ENCODE measurements around the gene ZNF718.
"Not testable (repeated sequence)": the region's sequence is repeated elsewhere in the genome, so short reads cannot be mapped to it uniquely, and the experiment has no call there.

Gene ZNF718

DNA sequence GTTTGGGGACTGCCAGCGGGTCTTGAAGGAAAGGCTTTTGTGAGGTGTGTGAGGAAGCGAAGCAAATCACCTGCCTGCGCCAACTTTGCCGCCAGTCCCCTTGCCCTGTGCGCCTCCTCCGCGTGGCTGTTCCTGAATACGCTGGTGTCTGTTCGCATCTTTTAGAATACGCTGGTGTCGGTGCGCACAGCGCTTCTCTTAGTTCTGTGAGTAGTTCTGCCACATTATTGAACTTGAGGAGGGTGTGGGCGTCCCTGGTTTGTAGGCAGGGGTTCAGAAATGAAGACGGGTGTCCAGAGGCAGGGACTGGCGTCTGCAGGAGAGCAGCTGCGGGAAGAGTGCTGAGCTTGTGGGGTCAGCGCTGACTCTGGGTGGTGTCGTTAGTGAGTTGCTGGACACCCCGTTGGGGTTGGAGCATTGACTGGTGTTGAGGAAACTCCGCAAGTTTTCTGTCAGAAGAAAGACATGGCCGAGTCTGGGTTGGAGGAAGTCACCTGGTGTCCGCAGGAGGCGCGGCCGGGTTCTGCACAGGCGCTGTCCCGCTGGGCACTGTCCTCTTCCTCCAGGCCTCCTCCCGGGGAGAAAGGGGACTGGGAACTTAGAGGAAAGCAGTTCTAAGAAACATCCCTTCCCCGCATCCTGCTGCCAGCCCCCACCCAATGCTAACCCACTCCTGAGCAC lies 930 bp downstream of the ZNF718 start:
- H3K4me3 ChIP-seq (ENCODE audit: low read length): peak overlapping the region; percentile 63; the same call in 1 of the 2 replicates
- no peak for TF ChIP-seq ZNF274 (IDR thresholded peaks at IDR 0.05; ENCODE audit: low read depth, low read length)

DNA sequence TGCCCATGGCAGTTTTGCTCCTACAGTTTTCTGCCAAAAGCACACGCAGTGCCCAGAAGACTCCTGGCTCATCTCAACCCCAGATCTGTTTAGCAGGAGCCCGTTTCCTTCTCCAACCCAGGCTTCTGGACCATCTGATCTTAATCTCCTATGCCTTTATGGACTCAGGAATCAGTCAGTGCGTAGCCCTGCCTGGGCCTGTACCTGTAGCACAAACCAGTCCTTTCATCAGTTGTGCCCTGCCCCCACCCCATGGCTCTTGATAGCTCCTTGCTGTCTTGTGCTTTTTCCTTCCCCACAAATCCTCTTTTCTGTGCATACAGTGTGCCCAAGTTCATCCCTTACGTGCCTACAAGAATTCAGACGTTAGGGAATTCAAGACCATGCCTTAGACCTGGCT lies 1.5 kb downstream of the ZNF718 start:
- no peak for TF ChIP-seq ZNF274 (IDR thresholded peaks at IDR 0.05; ENCODE audit: low read depth, low read length)
- peak overlapping the region; percentile 63; the same call in 1 of the 2 replicates for H3K4me3 ChIP-seq (ENCODE audit: low read length)

DNA sequence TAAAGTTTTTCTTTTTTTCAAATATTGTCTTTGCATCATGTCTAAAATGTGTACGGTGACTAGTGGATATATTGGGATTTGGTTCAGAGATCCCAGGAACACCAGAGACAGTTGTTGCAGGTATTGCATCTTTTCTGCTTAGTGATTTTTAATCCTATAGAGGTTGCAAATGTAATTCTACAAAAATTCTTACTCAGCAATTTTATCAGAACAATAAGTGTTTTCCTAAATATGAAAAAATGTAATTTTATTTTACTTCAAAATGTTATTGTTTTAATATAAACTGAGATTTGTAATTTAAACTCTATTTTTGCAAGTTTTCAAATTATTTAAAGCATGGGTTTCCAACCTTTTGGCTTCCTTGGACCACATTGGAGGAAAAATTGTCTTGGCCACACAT lies 8.2 kb downstream of the ZNF718 start:
- H3K4me3 ChIP-seq (ENCODE audit: low read length): no peak overlapping the region
- TF ChIP-seq ZNF274 (IDR thresholded peaks at IDR 0.05; ENCODE audit: low read depth, low read length): no peak

DNA sequence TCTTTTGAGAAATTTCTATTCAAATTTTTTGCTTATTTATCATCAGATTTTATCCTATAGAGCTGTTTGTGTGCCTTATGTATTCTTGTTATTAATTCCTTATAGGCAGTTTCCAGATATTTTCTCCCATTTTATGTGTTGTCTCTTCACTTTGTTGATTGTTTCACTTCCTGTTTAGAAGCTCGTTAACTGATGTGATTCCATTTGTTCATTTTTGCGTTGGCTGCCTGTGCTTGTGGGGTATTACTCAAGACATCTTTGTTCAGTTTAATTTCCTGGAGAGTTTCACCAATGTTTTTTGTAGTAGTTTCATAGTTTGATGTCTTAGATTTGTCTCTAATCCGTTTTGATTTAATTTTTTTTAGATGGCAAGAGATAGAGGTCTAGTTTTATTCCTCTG lies 14.6 kb downstream of the ZNF718 start:
- no peak for TF ChIP-seq ZNF274 (IDR thresholded peaks at IDR 0.05; ENCODE audit: low read depth, low read length)

DNA sequence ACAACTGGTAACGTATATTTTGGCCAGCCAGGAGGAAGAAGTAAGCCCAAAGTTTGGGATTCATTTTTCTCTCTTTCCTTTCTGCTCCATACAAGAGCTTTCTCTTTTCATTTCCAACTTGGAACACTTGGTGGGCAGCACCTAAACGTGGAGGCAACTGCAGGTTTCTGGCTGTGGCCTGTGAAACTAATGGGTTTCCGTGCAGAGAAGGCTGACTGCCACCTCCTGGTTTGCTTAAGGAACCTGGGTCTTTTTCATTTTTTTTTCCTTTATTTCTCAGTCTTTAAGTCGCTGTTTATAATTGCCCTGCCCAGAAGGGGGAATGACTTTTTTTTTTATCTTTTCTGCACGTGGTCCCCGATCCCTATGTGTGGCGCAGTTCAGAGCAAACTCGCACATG lies 15.4 kb downstream of the ZNF718 start:
- H3K4me3 ChIP-seq (ENCODE audit: low read length): no peak overlapping the region
- TF ChIP-seq ZNF274 (IDR thresholded peaks at IDR 0.05; ENCODE audit: low read depth, low read length): no peak

More for the DNA sequence above, 14.6 kb downstream of the ZNF718 start:
- no peak overlapping the region for H3K4me3 ChIP-seq (ENCODE audit: low read length)

DNA sequence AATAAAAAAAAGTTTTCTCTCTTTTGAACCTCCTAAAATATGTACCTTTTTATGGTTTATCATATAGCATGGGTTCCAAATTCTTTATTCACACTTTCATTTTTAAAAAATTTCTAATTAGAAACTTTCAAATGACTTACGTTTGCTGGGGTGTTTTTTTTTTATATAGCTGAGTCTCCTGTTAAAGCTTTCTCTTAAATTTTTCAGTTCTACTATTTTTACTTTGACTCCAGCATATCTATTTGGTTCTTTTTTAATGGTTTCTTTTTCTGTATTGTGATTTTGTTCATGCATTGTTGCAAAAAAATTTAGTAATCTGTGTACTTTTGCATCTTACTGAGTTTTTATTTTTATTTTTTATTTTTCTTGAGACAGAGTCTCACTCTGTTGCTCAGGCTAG lies 22.3 kb downstream of the ZNF718 start:
- TF ChIP-seq ZNF274 (IDR thresholded peaks at IDR 0.05; ENCODE audit: low read depth, low read length): no peak
- no peak overlapping the region for H3K4me3 ChIP-seq (ENCODE audit: low read length)

DNA sequence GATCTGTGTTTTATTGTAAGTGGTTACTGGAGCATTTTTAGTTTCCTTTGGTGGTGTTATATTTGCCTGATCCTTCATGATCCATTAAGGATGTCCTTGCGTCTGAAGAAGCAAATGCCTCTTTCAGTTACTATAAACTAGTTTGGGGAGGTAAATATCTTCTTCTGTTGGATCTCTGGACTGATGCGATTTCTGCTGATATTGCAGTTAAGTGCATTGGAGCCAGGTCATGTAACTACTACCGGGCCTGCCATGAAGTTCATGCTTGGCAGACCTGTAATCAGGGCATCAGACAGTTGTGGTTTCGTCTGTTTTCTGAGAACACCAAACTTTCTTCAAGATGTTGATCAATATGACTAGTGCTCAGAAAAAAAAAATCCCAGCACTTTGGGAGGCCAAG lies 22.9 kb downstream of the ZNF718 start:
- no peak overlapping the region for H3K4me3 ChIP-seq (ENCODE audit: low read length)
- TF ChIP-seq ZNF274 (IDR thresholded peaks at IDR 0.05; ENCODE audit: low read depth, low read length): no peak

DNA sequence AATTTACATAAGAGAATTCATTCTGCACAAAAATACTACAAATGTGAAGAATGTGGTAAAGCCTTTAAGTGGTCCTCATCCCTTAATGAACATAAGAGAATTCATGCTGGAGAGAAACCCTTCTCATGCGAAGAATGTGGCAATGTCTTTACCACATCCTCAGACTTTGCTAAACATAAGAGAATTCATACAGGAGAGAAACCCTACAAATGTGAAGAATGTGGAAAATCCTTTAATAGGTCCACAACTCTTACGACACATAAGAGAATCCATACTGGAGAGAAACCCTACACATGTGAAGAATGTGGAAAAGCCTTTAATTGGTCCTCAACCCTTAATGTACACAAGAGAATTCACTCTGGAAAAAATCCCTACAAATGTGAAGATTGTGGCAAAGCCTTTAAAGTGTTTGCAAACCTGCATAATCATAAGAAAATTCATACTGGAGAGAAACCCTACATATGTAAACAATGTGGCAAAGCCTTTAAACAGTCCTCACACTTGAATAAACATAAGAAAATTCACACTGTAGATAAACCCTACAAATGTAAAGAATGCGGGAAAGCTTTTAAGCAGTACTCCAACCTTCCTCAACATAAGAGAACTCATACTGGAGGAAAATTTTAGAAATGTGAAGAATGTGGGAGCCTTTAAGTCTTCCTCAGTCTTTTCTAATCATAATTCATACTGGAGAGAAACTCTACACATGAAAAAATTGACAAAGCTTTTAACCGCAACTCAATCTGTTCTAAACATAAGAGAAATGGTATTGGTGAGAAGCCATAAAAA lies 37.4 kb downstream of the ZNF718 start:
- H3K4me3 ChIP-seq (ENCODE audit: low read length): no peak overlapping the region
- TF ChIP-seq ZNF274 (IDR thresholded peaks at IDR 0.05; ENCODE audit: low read depth, low read length): peak; percentile 66

DNA sequence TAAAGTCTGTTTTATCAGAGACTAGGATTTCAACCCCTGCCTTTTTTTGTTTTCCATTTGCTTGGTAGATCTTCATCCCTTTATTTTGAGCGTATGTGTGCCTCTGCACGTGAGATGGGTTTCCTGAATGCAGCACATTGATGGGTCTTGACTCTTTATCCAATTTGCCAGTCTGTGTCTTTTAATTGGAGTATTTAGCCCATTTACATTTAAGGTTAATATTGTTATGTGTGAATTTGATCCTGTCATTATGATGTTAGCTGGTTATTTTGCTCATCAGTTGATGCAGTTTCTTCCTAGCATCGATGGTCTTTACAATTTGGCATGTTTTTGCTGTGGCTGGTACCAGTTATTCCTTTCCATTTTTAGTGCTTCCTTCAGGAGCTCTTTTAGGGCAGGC lies 45.3 kb downstream of the ZNF718 start:
- not testable (repeated sequence) for H3K4me3 ChIP-seq (ENCODE audit: low read length)

DNA sequence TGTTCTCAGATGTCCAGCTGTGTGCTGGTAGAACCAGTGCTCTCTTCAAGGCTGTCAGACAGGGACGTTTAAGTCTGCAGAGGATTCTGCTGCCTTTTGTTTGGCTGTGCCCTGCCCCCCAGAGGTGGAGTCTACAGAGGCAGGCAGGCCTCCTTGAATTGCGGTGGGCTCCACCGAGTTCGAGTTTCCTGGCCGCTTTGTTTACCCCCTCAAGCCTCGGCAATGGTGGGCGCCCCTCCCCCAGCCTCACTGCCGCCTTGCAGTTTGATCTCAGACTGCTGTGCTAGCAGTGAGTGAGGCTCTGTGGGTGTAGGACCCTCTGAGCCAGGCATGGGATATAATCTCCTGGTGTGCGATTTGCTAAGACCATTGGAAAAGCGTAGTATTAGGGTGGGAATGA lies 47.0 kb downstream of the ZNF718 start:
- not testable (repeated sequence) for H3K4me3 ChIP-seq (ENCODE audit: low read length)

DNA sequence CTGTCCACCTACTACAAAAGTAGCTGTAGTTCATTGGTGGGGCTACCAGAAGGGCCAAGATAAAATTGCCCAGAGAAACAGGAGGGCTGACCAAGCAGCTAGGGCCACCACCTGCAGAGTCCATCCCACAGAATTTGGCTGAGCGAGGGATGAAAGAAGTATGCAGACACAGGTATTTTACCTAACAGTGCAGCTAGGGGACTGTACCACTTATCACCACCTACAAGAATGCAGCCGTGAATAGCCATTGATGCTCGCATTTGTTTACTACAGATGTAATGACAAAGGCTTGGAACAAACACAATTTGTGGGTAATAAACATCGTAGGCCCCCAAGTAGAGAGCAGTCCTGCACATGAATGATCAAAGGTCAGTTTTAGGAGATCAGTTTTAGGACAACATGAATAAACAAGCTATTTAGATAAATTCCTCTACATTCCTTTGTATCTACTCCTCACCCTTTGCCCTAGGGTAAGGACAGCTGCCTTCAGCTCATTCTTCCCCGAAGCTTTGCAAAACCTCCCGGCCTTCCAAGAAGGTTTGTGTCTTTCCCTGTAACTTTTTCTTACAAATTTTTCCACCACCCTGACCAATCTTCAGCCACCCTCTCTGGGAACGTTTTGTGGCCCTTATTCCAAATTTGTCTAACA lies 49.5 kb downstream of the ZNF718 start:
- no peak overlapping the region for H3K4me3 ChIP-seq (ENCODE audit: low read length)
- TF ChIP-seq ZNF274 (IDR thresholded peaks at IDR 0.05; ENCODE audit: low read depth, low read length): no peak

DNA sequence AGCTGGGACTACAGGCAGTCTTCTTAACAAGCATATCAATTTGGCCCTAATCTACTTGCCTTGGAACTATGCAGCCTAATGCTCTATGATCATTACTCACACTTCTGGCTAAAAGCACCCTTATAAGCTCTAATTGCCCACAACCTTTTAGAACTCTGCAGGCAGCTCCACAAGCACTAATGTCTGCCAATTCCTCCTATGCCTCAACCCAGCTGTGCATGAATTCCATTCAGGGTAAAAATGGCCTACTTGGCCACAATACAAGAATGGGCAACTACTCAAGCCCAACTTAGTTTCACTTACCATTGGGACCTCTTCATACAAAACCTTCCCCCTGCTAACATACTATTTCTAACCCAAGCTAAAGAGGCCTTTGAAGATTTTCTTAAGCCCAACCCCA lies 51.7 kb downstream of the ZNF718 start:
- H3K4me3 ChIP-seq (ENCODE audit: low read length): no peak overlapping the region
- TF ChIP-seq ZNF274 (IDR thresholded peaks at IDR 0.05; ENCODE audit: low read depth, low read length): no peak

DNA sequence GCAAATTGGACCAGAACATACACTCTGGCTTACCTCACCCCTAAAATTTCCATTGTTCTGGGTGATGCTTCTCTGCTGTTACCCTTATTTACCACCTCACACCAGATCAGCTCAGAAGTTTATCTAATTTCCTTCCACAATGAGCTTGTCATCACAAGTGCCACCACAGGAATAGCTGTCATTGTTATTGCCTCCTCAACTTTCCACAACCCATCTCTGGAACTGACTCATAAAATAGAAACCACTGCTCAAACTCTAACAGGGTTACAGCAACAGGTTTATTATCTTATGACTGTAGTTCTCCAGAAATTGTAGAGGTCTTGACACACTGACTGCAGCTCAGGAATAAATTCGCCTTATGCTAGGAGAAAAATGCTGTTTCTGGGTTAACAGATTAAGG lies 52.7 kb downstream of the ZNF718 start:
- H3K4me3 ChIP-seq (ENCODE audit: low read length): no peak overlapping the region
- TF ChIP-seq ZNF274 (IDR thresholded peaks at IDR 0.05; ENCODE audit: low read depth, low read length): no peak

DNA sequence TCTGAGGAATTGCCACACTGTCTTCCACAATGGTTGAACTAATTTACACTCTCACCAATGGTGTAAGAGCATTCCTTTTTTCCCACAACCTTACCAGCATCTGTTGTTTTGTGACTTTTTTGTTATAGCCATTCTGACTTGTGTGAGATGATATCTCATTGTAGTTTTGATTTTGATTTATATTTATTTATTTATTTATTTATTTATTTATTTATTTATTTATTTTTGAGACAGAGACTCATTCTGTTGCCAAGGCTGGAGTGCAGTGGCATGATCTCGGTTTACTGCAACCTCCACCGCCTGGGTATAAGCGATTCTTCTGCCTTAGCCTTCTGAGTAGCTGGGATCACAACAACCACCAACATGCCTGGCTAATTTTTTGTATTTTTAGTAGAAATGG lies 57.9 kb downstream of the ZNF718 start:
- not testable (repeated sequence) for H3K4me3 ChIP-seq (ENCODE audit: low read length)

DNA sequence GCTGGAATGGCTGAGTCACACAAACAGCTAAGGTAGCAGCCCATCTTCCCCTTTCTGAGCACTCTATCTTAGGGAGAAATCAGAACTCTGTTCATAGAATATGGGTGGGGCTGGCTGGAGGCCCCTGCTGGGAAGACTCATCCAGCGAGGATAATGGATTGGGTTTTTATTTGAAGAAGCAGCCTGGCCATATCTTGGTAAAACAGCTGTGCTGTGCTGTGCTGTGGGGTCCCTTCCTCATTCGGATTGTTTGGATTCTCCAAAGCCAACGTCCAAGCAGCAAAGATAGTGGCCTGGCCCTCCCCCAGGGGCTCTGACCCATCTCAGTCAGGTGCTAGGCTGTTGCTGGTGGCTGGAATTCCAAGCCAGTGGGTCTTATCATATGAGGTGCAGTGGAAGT lies 63.8 kb downstream of the ZNF718 start:
- no peak for TF ChIP-seq ZNF274 (IDR thresholded peaks at IDR 0.05; ENCODE audit: low read depth, low read length)
- no peak overlapping the region for H3K4me3 ChIP-seq (ENCODE audit: low read length)

DNA sequence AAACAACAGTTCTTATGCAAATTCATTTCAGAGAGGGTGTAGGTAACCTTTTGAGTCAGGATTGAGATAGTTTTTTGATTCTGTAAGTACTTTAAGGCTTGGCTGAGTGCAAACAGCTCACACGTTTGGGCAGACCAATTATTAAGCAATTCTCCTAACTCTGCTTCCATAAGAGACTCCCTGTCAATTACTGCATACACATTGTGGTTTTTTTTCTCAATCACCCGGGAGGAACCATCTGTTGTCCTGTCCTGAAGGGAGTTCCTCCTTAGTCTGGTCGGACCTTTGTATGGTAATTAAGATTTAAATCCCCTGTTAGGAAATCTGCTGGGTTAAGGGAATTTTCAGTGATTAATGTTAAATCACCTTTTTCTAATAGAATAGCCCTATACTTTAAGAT lies 70.9 kb downstream of the ZNF718 start:
- H3K4me3 ChIP-seq (ENCODE audit: low read length): not testable (repeated sequence)

Measured in GM08714 (cell line).